CD4-positive, alpha-beta T cell treated with Interleukin-4 for 1 hour (primary cell): ENCODE results near the gene TMPRSS2.
"Not testable (repeated sequence)": the region's sequence is repeated elsewhere in the genome, so short reads cannot be mapped to it uniquely, and the experiment has no call there.

ENCODE experiments used
- DNase-seq, 2 donors: peaks; one replicate each; pipeline ENCODE4 v3.0.0-alpha.2; 2020 to 2022

Gene TMPRSS2

GRCh38 chr21:41425588-41425953 is 82.4 kb downstream of the TMPRSS2 start:
- no peak for DNase-seq

GRCh38 chr21:41423305-41423636 is 84.7 kb downstream of the TMPRSS2 start:
- DNase-seq, result peak in 1 of 2 donors; percentile 19

GRCh38 chr21:41422546-41423304 is 85.2 kb downstream of the TMPRSS2 start:
- no peak for DNase-seq

- DNase-seq, result not testable (repeated sequence)
Measured at GRCh38 chr21:41420998-41421397, 87.0 kb downstream of the TMPRSS2 start.

GRCh38 chr21:41419921-41420862 is 87.8 kb downstream of the TMPRSS2 start:
- peak; percentile 62 to 68 for DNase-seq

- DNase-seq, result no peak
Measured at GRCh38 chr21:41418956-41419680, 88.8 kb downstream of the TMPRSS2 start.

- DNase-seq, result no peak
Measured at GRCh38 chr21:41418393-41418792, 89.6 kb downstream of the TMPRSS2 start.

- not testable (repeated sequence) for DNase-seq
Measured at GRCh38 chr21:41417505-41417904, 90.5 kb downstream of the TMPRSS2 start.
